Activated effector memory CD4-positive, alpha-beta T cell treated with anti-CD3 and anti-CD28 coated beads, Interleukin-2, amount 50 U/mL, for 16 hours (primary cell): ENCODE data around the gene MAGEA8.
"Not testable (repeated sequence)": the region's sequence is repeated elsewhere in the genome, so short reads cannot be mapped to it uniquely, and the experiment has no call there.

ENCODE experiments used
- DNase-seq: peaks from one replicate; pipeline ENCODE4 v3.0.0-alpha.2; 2020

Gene MAGEA8

GRCh38 chrX:149908308-149908707 is 27.3 kb downstream of the MAGEA8 start:
- DNase-seq: no peak

- DNase-seq: no peak
Measured at GRCh38 chrX:149908727-149909126, 27.7 kb downstream of the MAGEA8 start.

GRCh38 chrX:149909324-149910177 is 28.6 kb downstream of the MAGEA8 start:
- no peak for DNase-seq

- no peak for DNase-seq
Measured at GRCh38 chrX:149910178-149910695, 29.3 kb downstream of the MAGEA8 start.

GRCh38 chrX:149916745-149917392 is 35.9 kb downstream of the MAGEA8 start:
- no peak for DNase-seq

GRCh38 chrX:149923836-149924235 is 42.9 kb downstream of the MAGEA8 start:
- not testable (repeated sequence) for DNase-seq

- DNase-seq: not testable (repeated sequence)
Measured at GRCh38 chrX:149924434-149924833, 43.5 kb downstream of the MAGEA8 start.

- not testable (repeated sequence) for DNase-seq
Measured at GRCh38 chrX:149927245-149927963, 46.4 kb downstream of the MAGEA8 start.

GRCh38 chrX:149927964-149928258 is 46.9 kb downstream of the MAGEA8 start:
- not testable (repeated sequence) for DNase-seq

- DNase-seq: not testable (repeated sequence)
Measured at GRCh38 chrX:149928635-149929034, 47.7 kb downstream of the MAGEA8 start.

GRCh38 chrX:149929400-149929799 is 48.4 kb downstream of the MAGEA8 start, which contains the start of gene HSFX4:
Gene HSFX4, plus strand, starts transcription at chrX:149929573. Its CDS starts 72 bp downstream, at chrX:149929645.
- not testable (repeated sequence) for DNase-seq

- not testable (repeated sequence) for DNase-seq
Measured at GRCh38 chrX:149931355-149931754, 50.4 kb downstream of the MAGEA8 start.

- not testable (repeated sequence) for DNase-seq
Measured at GRCh38 chrX:149932150-149932549, 51.2 kb downstream of the MAGEA8 start.

- DNase-seq: not testable (repeated sequence)
Measured at GRCh38 chrX:149932970-149933369, 52.0 kb downstream of the MAGEA8 start.

GRCh38 chrX:149933547-149933946 is 52.6 kb downstream of the MAGEA8 start:
- not testable (repeated sequence) for DNase-seq
